GM23338 (cell line): ENCODE measurements around the gene CCDC200. TPM values are rescaled to one million over a fixed set of nuclear protein-coding genes. Genes with fewer than 3 reads are reported as not detected.

Source experiments
- ATAC-seq: fragments of 200-7000 bp; cut with Tn5 transposase; 3 replicates; pipeline ENCODE4 v1.9.1; 2020
- DNase-seq: peaks from one replicate; pipeline ENCODE4 v3.0.0-alpha.2; 2015; ENCODE audit warnings: low spot score
- H2AFZ ChIP-seq: fragments of 200-600 bp; sonication (generic); 2 replicates; pipeline ENCODE4 v1.8.0; 2016; ENCODE audit warnings: antibody characterized with exemption, mild to moderate bottlenecking, moderate library complexity
- H3F3A ChIP-seq: fragments of 200-600 bp; sonication (generic); replicated peaks from 2 replicates; pipeline ENCODE4 v1.8.0; 2017; ENCODE audit warnings: antibody characterized with exemption, mixed run types, low read depth
- H3K27ac ChIP-seq: fragments of 200-600 bp; sonication (generic); 2 replicates; pipeline ENCODE4 v1.6.1; 2016; ENCODE audit warnings: low read depth
- H3K27me3 ChIP-seq: fragments of 200-600 bp; sonication (generic); 2 replicates; pipeline ENCODE4 v1.8.0; 2016; ENCODE audit warnings: mild to moderate bottlenecking, mixed run types, moderate library complexity; ENCODE audit not compliant: insufficient read depth
- H3K36me3 ChIP-seq: fragments of 200-600 bp; sonication (generic); 2 replicates; pipeline ENCODE4 v1.8.0; 2016; ENCODE audit warnings: mild to moderate bottlenecking; ENCODE audit not compliant: insufficient read depth
- H3K4me1 ChIP-seq: fragments of 200-600 bp; sonication (generic); 2 replicates; pipeline ENCODE4 v1.8.0; 2016; ENCODE audit warnings: mild to moderate bottlenecking, moderate library complexity; ENCODE audit not compliant: insufficient read depth
- H3K4me2 ChIP-seq: fragments of 200-600 bp; sonication (generic); 2 replicates; pipeline ENCODE4 v1.7.1; 2017; ENCODE audit warnings: mixed run types
- H3K4me3 ChIP-seq: fragments of 200-600 bp; sonication (generic); 2 replicates; pipeline ENCODE4 v1.6.1; 2016; ENCODE audit warnings: mixed run types
- H3K79me2 ChIP-seq: fragments of 200-600 bp; sonication (generic); replicated peaks from 2 replicates; pipeline ENCODE4 v1.8.0; 2017; ENCODE audit warnings: mild to moderate bottlenecking; ENCODE audit not compliant: insufficient read depth
- H3K9me2 ChIP-seq: fragments of 200-600 bp; sonication (generic); 2 replicates; pipeline ENCODE4 v1.8.0; 2017; ENCODE audit not compliant: insufficient read depth
- H4K20me1 ChIP-seq: fragments of 200-600 bp; sonication (generic); replicated peaks from 2 replicates; pipeline ENCODE4 v1.8.0; 2017; ENCODE audit warnings: mild to moderate bottlenecking; ENCODE audit not compliant: insufficient read depth
- H3K27ac Mint-ChIP-seq: 2 replicates; pipeline ENCODE4 v1.8.0; 2020; ENCODE audit warnings: inconsistent platforms, mild to moderate bottlenecking, moderate library complexity, mixed read lengths
- H3K27me3 Mint-ChIP-seq: 3 replicates; pipeline ENCODE4 v1.8.0; 2022; ENCODE audit warnings: low read depth, mild to moderate bottlenecking, moderate library complexity, mixed read lengths, inconsistent platforms; ENCODE audit not compliant: insufficient read depth, poor library complexity
- H3K36me3 Mint-ChIP-seq: 3 replicates; pipeline ENCODE4 v1.8.0; 2021; ENCODE audit warnings: low read depth, mild to moderate bottlenecking, inconsistent platforms, moderate library complexity, mixed read lengths
- H3K4me1 Mint-ChIP-seq: 3 replicates; pipeline ENCODE4 v1.8.0; 2020; ENCODE audit warnings: mild to moderate bottlenecking, inconsistent platforms, mixed read lengths
- H3K4me3 Mint-ChIP-seq: 3 replicates; pipeline ENCODE4 v1.8.0; 2021; ENCODE audit warnings: moderate library complexity, mild to moderate bottlenecking, inconsistent platforms, mixed read lengths
- H3K9me3 Mint-ChIP-seq: 3 replicates; pipeline ENCODE4 v1.8.0; 2020; ENCODE audit warnings: moderate library complexity, mild to moderate bottlenecking, inconsistent platforms, mixed read lengths
- EZH2 ChIP-seq: fragments of 200-600 bp; sonication (generic); IDR thresholded peaks from one replicate; pipeline ENCODE4 v1.8.0; 2017; ENCODE audit warnings: antibody characterized with exemption, mild to moderate bottlenecking, low read depth; ENCODE audit not compliant: unreplicated experiment
- EZH2phosphoT487 ChIP-seq: fragments of 200-600 bp; sonication (generic); IDR thresholded peaks from one replicate; pipeline ENCODE4 v1.8.1; 2018; ENCODE audit warnings: antibody characterized with exemption; ENCODE audit not compliant: unreplicated experiment
- JUNB ChIP-seq: IDR thresholded peaks from one replicate; pipeline ENCODE4 v1.6.1; 2016; ENCODE audit warnings: antibody characterized with exemption; ENCODE audit not compliant: unreplicated experiment
- POLR2AphosphoS5 ChIP-seq: IDR thresholded peaks from 2 replicates; pipeline ENCODE4 v1.6.1; 2016; ENCODE audit warnings: antibody characterized with exemption, low read depth
- REST ChIP-seq: IDR thresholded peaks from one replicate; pipeline ENCODE4 v1.6.1; 2018; ENCODE audit warnings: antibody characterized with exemption; ENCODE audit not compliant: unreplicated experiment
- STAT1 ChIP-seq: IDR thresholded peaks from one replicate; pipeline ENCODE4 v1.6.1; 2016; ENCODE audit warnings: antibody characterized with exemption; ENCODE audit not compliant: unreplicated experiment
- ZNF331 ChIP-seq: fragments of 250-450 bp; sonication (Bioruptor Pico); IDR thresholded peaks from 2 replicates; pipeline ENCODE4 v1.5.0; 2020; ENCODE audit warnings: low read depth, mild to moderate bottlenecking, moderate library complexity
- ZNF462 ChIP-seq: fragments of 250-450 bp; sonication (Bioruptor Pico); IDR thresholded peaks from 2 replicates; pipeline ENCODE4 v1.5.0; 2020; ENCODE audit warnings: mild to moderate bottlenecking, moderate library complexity
- polyA plus RNA-seq: library from polyadenylated mRNA; unstranded; fragments of >200 nt; fragmentation: Nextera tagmentation; extraction: Ambion mirVana; gene quantifications from 2 replicates; pipeline ENCODE4 v1.2.1, GENCODE V29; 2016
- total RNA-seq: library from RNA; depleted of rRNA; stranded (reverse); fragments of >200 nt; shearing (Covaris generic); gene quantifications from 2 replicates; pipeline ENCODE4 v1.2.3, GENCODE V29; 2014

The CCDC200 gene
- total and polyA plus RNA-seq, 2 experiments from 2014 or later, result not detected

- no peak for TF ChIP-seq STAT1
Measured at GRCh38 chr17:43183921-43184320, 44.5 kb downstream of the CCDC200 start (continued).

DNA sequence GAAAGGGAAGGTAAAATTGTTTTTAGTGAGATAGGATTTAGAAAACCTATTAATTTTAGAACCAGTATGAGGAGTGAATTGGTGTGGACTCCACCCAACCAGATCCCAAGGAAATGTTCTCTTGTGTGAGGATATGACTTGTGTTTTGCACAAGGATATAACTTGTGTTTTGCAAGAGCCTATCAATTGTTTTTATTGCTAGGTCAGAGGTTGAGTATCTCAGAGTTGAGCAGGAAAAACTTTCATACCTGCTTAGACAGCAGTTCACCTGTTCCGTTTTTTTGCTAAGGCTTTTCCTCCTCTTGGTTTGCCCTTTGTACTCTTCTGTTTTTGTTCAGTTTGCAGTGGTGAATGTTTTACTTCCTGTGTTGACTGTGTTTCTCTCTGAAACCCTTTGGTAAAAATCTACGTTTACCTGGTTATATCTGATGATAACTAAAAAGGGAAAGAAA lies 52.3 kb downstream of the CCDC200 start:
- Mint-ChIP-seq H3K4me3 (no peak overlapping the region), H3K9me3 (no peaks in the 10 kb centered on the region), H3K36me3 (peaks cover 8% of the 10 kb centered on the region; the same call in 1 of the 3 replicates), H3K27me3 (no peaks in the 10 kb centered on the region), H3K27ac (no peak overlapping the region), H3K4me1 (peaks cover 11% of the 10 kb centered on the region; the same call in 2 of the 3 replicates)
- no peak overlapping the region for H3K4me2 ChIP-seq
- H2AFZ ChIP-seq, result no peak overlapping the region
- no peak overlapping the region for H3K4me3 ChIP-seq
- H4K20me1 ChIP-seq, result peaks cover 4% of the 10 kb centered on the region; the same call in 1 of the 2 replicates
- H3F3A ChIP-seq, result peaks cover 2% of the 10 kb centered on the region; the same call in 1 of the 2 replicates
- no peaks in the 10 kb centered on the region; the same call in 1 of the 2 replicates for H3K4me1 ChIP-seq
- ATAC-seq (no peak), DNase-seq (no peak)
- peak overlapping the region; percentile 24; the same call in 1 of the 2 replicates for H3K27ac ChIP-seq
- H3K79me2 ChIP-seq, result no peaks in the 10 kb centered on the region
- no peak for TF ChIP-seq JUNB
- TF ChIP-seq ZNF331, result no peak
- TF ChIP-seq REST, result no peak
- TF ChIP-seq EZH2phosphoT487, result no peak
- no peak for TF ChIP-seq EZH2
- no peak for TF ChIP-seq POLR2AphosphoS5
- TF ChIP-seq ZNF462 (CRISPR knock-in tag), result no peak
- H3K27me3 ChIP-seq, result no peaks in the 10 kb centered on the region
- H3K9me2 ChIP-seq, result no peaks in the 10 kb centered on the region
- H3K36me3 ChIP-seq, result peaks cover 3% of the 10 kb centered on the region; the same call in 1 of the 2 replicates
